Uterus (tissue), 2 donors: ENCODE results near the gene PCMTD2.

Experiments
- POLR2A ChIP-seq, 2 donors: fragments of 450-650 bp; IDR thresholded peaks; one replicate each; pipeline ENCODE4 v1.6.1; 2016; ENCODE audit warnings: antibody characterized with exemption in 2 of 2, mild to moderate bottlenecking in 1 of 2, moderate library complexity in 1 of 2
- TF ChIP-seq, protein P1 (sequence below), 4 experiments: fragments of 200-600 bp in 2 of 4; fragments of 450-650 bp in 2 of 4; sonication (generic) in 2 of 4; IDR thresholded peaks; one replicate each; pipeline ENCODE4 v1.5.1; 2016 to 2019; ENCODE audit warnings: antibody characterized with exemption in 4 of 4, mild to moderate bottlenecking in 2 of 4, moderate library complexity in 1 of 4

DNA sequence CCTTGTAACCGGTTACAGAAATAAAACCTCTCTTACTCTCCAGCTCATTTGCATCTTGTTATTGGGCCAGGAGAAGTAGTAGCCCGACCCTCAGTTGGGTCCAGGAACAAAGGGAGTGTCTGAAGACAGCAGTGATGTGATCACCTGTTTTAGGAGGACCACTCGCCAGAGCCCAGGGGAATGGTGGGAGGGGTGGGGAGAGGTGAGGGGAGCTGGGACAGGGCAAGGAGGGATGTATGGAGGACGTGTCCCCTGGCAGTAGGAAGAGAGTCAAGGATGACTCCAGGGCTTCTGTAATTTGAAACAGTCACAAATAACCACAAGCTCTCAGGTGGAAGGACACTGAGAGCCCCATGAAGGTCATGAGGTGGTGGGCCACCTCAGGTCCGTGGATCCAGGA is 1.4 kb upstream of the PCMTD2 start:
- TF ChIP-seq, protein P1, sequence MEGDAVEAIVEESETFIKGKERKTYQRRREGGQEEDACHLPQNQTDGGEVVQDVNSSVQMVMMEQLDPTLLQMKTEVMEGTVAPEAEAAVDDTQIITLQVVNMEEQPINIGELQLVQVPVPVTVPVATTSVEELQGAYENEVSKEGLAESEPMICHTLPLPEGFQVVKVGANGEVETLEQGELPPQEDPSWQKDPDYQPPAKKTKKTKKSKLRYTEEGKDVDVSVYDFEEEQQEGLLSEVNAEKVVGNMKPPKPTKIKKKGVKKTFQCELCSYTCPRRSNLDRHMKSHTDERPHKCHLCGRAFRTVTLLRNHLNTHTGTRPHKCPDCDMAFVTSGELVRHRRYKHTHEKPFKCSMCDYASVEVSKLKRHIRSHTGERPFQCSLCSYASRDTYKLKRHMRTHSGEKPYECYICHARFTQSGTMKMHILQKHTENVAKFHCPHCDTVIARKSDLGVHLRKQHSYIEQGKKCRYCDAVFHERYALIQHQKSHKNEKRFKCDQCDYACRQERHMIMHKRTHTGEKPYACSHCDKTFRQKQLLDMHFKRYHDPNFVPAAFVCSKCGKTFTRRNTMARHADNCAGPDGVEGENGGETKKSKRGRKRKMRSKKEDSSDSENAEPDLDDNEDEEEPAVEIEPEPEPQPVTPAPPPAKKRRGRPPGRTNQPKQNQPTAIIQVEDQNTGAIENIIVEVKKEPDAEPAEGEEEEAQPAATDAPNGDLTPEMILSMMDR (IDR thresholded peaks at IDR 0.05): no peak
- TF ChIP-seq POLR2A (IDR thresholded peaks at IDR 0.05): no peak
